Right lobe of liver (tissue), 6 donors: ENCODE data around the gene CST3. TPM values are rescaled to one million over a fixed set of nuclear protein-coding genes. Genes with fewer than 3 reads are reported as not detected.

ENCODE experiments used
- ATAC-seq, 4 donors: fragments of 200-7000 bp; cut with Tn5 transposase; one replicate each; pipeline ENCODE4 v1.9.1; 2020; ENCODE audit warnings: mild to moderate bottlenecking in 4 of 4, moderate library complexity in 4 of 4
- DNase-seq, 3 donors: peaks; one replicate each; pipeline ENCODE4 v3.0.0-alpha.2; 2020
- H3K27ac ChIP-seq, 3 donors: fragments of 200-600 bp; one replicate each; pipeline ENCODE4 v1.8.0; 2022
- H3K27me3 ChIP-seq, 2 donors: fragments of 200-600 bp; one replicate each; pipeline ENCODE4 v1.8.0; 2022
- H3K36me3 ChIP-seq, 4 donors: fragments of 200-600 bp; sonication (generic) in 1 of 4; one replicate each; pipeline versions ENCODE4 v1.5.1 to v1.8.0; 2017 to 2022; ENCODE audit warnings: control low read depth in 1 of 4
- H3K4me1 ChIP-seq, 4 donors: fragments of 200-600 bp; sonication (generic) in 1 of 4; one replicate each; pipeline versions ENCODE4 v1.5.1 to v1.8.0; 2017 to 2022; ENCODE audit warnings: control low read depth in 1 of 4
- H3K4me3 ChIP-seq, 3 donors: fragments of 200-600 bp; one replicate each; pipeline ENCODE4 v1.8.0; 2022
- H3K9me3 ChIP-seq, 4 donors: fragments of 200-600 bp; sonication (generic) in 1 of 4; one replicate each; pipeline versions ENCODE4 v1.5.1 to v1.8.0; 2017 to 2022; ENCODE audit warnings: control low read depth in 1 of 4
- POLR2A ChIP-seq: fragments of 450-650 bp; IDR thresholded peaks from one replicate; pipeline ENCODE4 v1.6.1; 2017; ENCODE audit warnings: antibody characterized with exemption, mild to moderate bottlenecking
- WGBS: methylation state at CpG from one replicate; pipeline ENCODE4 v1.1.6; 2018; ENCODE audit warnings: low coverage, low lambda C conversion rate; ENCODE audit not compliant: insufficient coverage; ENCODE audit errors: missing lambda C conversion rate; 5-methylcytosine and 5-hydroxymethylcytosine counted together
- intact Hi-C, 2 donors: fragments of 100-400 bp; cut with DNase I; formaldehyde crosslinking; loops; one replicate each; pipeline versions ENCODE4 v1.11.2 to v1.14.1; 2022
- total RNA-seq, 6 experiments: library from RNA; depleted of rRNA in 2 of 6; stranded (reverse); fragments of >200 nt in 2 of 6; fragmentation: NEBNext Ultra II Directional in 3 of 6; extraction: Animal tissue kit (Norgen Biotek cat#: 25700) in 3 of 6; gene quantifications; one replicate each; pipeline versions ENCODE4 v1.1.0 to v1.2.4, GENCODE V29; 2016 to 2023
- TF ChIP-seq, protein P1 (sequence below), 4 donors: fragments of 200-600 bp in 3 of 4; fragments of 450-650 bp in 1 of 4; IDR thresholded peaks; one replicate each; pipeline versions ENCODE4 v1.5.1 to v1.8.0; 2016 to 2022; ENCODE audit warnings: antibody characterized with exemption in 4 of 4, mild to moderate bottlenecking in 2 of 4
- donor health status: DM: no; HTN: yes; CAD: no.
- donor health status: DM: no; HTN: no; CAD: no.
- donor health status: DM: no; HTN: no; CAD: no.
- donor health status: DM: no; HTN: yes; CAD: no.
- donor health status: DM: no; HTN: yes; CAD: no.

Gene CST3
- total RNA-seq, 6 experiments from 2014 or later, result 504 to 1,394 (median 638) TPM

DNA sequence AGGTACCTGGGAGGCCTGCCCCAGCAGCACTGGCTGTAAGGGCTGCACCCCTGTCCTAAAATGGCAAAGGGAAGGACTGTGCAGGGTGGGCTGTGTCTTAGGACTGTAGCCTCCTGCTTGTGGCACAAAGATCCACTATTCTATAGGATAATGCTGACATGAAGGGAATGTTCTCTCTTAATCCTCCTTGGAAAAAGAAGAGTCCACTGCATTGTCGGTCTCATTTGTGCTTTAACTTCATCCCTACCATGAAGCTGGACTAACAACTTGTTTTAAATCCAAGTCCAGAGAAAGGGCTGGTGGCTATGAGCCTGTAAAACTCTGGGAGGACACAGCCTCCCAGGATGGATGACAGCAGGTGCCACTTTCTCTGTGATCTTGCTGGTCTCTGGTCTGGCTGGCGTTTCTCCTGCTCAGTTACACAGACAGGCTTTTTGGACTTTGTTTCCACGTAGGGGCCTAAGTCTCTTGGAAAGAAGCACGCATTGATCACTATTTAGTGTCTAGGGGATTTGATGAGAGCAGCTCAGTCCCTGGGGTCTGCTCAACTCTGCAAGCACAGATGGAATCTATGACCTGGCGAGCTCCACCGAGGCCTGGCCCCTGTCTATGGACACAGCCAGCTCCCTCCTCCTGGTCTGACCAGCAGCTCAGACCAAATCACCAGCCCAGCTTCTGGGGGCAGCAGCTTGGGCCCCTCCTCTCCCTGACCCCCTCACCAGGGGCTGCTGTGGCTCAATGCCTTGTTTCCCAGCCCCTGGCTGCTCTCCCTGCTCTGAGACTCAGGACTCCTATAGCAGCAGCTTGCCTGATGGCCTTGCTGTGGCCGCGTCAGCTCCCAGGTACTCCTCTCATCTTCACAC, 4.8 kb downstream of the CST3 start:
- TF ChIP-seq, protein P1, sequence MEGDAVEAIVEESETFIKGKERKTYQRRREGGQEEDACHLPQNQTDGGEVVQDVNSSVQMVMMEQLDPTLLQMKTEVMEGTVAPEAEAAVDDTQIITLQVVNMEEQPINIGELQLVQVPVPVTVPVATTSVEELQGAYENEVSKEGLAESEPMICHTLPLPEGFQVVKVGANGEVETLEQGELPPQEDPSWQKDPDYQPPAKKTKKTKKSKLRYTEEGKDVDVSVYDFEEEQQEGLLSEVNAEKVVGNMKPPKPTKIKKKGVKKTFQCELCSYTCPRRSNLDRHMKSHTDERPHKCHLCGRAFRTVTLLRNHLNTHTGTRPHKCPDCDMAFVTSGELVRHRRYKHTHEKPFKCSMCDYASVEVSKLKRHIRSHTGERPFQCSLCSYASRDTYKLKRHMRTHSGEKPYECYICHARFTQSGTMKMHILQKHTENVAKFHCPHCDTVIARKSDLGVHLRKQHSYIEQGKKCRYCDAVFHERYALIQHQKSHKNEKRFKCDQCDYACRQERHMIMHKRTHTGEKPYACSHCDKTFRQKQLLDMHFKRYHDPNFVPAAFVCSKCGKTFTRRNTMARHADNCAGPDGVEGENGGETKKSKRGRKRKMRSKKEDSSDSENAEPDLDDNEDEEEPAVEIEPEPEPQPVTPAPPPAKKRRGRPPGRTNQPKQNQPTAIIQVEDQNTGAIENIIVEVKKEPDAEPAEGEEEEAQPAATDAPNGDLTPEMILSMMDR (IDR thresholded peaks at IDR 0.05), result no peak
- no peak for TF ChIP-seq POLR2A
- H3K27me3 ChIP-seq, result no peaks in the 10 kb centered on the region
- intact Hi-C loops, result no loop called here
- H3K9me3 ChIP-seq, result no peaks in the 10 kb centered on the region
- WGBS, result 57% methylated on average over 3 of the region's 8 CpGs
- H3K27ac ChIP-seq, result no peak overlapping the region
- peaks cover 0 to 21% (median 8%) of the 10 kb centered on the region in 4 donors for H3K36me3 ChIP-seq
- no peak overlapping the region for H3K4me3 ChIP-seq
- ATAC-seq, result no peak
- DNase-seq, result no peak
- peaks cover 0 to 30% (median 12%) of the 10 kb centered on the region in 4 donors for H3K4me1 ChIP-seq

DNA sequence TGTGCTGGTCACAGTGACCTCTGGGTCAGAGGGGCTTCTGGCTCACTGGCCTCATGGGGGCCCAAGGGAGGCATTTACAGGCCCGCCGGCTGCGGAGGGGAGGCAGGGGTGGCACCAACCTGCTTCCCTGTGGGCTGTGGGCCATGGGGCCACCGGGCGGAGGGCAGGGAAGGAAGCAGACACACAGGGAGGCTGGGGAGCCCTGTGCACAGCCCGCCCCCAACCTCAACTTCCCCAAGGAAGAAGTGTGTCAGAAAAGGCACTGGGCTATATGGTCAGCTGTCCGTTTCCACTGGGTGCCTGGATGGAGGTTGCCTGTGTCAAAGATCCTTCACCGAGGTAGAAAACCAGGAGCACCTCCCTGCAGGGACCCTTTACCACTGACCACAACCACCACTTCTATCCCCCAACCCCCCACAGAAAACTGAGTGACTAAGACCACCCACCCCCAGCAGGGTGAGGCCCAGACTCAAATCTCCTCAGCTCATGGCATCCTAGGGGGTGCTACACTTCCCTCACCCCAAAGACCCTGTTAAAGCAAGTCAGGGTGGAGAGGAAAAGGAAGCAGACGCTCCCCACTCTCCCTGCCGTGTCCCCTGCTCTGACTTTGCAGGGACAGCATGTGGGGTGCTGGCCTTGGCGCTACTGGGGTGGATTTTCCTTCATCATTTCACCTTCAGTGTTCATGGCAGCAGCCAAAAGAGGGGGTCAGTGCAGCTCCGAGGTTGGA, 5.6 kb downstream of the CST3 start:
- Histone ChIP-seq H3K4me1 (peaks cover 0 to 30% (median 12%) of the 10 kb centered on the region in 4 donors), H3K36me3 (peaks cover 0 to 21% (median 8%) of the 10 kb centered on the region in 4 donors), H3K4me3 (no peak overlapping the region), H3K27ac (no peak overlapping the region), H3K27me3 (no peaks in the 10 kb centered on the region), H3K9me3 (no peaks in the 10 kb centered on the region)
- no peak for TF ChIP-seq POLR2A
- TF ChIP-seq, protein P1 (IDR thresholded peaks at IDR 0.05), result no peak
- DNase-seq (no peak), ATAC-seq (no peak)
- WGBS, result 74% methylated on average over 7 of the region's 12 CpGs
- intact Hi-C loops, result no loop called here

DNA sequence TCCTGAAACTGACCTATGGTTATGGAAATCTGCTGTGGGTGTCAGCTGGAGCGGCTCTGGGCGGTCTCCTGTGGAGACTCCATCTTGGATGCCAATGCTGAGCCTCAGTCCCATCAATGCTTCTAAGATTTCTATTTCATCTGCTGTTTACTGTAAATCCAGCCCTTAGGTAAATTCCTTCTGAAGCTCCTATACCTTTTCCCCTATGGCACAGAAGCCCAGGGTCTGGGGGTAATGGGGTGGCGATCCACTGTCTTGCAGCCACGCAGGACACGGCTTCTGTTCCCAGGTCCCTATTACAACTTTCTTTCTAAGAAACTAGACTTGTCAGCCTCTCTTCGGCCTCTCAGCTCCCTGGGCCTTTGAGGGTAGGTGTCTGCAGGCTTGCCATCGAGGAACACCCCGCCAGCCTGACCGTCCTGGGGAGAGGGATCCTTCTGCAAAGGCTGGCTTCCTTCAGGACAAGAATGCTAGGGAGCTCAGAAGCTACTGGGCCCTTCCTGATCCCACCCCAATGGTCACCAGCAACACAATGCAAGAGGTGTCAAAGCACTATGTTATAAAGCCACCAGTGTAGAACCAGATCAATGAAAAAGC, 6.4 kb downstream of the CST3 start:
- Histone ChIP-seq H3K4me3 (no peak overlapping the region), H3K36me3 (peaks cover 0 to 21% (median 8%) of the 10 kb centered on the region in 4 donors), H3K27ac (no peak overlapping the region), H3K4me1 (peaks cover 0 to 25% (median 11%) of the 10 kb centered on the region in 4 donors), H3K9me3 (no peaks in the 10 kb centered on the region), H3K27me3 (no peaks in the 10 kb centered on the region)
- intact Hi-C loops, result no loop called here
- no peak for ATAC-seq
- WGBS, result 91% methylated on average over 9 of the region's 9 CpGs
- no peak for DNase-seq
- TF ChIP-seq, protein P1 (IDR thresholded peaks at IDR 0.05), result no peak
- TF ChIP-seq POLR2A, result no peak

DNA sequence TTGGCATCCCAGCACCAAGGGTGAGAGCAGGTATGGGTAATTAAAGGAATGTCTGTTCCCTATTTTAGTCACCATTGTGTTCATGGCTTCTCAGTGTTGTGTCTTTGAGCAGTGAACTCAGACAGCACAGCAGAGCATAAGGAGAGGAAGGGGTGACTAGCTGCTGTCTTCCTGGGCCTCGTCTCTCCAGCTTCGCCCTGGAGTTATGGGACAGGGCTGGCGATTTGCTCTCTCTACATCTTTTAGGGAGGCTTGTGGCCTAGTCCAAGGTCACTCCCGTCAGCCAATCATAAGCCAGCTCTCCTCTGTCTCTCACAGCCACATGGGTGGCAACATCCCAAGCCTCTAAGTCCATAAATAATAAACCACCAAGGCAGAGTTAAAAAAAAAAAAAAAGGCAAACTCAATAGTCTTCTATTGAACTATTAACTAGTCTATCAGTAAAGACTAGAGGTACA, 7.3 kb downstream of the CST3 start:
- WGBS, result 100% methylated on average over 2 of the region's 4 CpGs

More for the DNA sequence above, 7.3 kb downstream of the CST3 start:
- Histone ChIP-seq H3K4me3 (no peak overlapping the region), H3K9me3 (no peaks in the 10 kb centered on the region), H3K27ac (no peak overlapping the region), H3K36me3 (peaks cover 0 to 21% (median 8%) of the 10 kb centered on the region in 4 donors), H3K4me1 (peaks cover 0 to 18% (median 5%) of the 10 kb centered on the region in 4 donors), H3K27me3 (no peaks in the 10 kb centered on the region)
- DNase-seq, result no peak
- TF ChIP-seq POLR2A, result no peak
- ATAC-seq, result no peak
- intact Hi-C loops, result no loop called here
